H1 (cell line): ENCODE measurements around the gene GLDC. TPM values are rescaled to one million over a fixed set of nuclear protein-coding genes. Genes with fewer than 3 reads are reported as not detected.

Experiments used
- CTCF ChIA-PET: fragments of 300-600 bp; sonication (Branson Sonifier 250); formaldehyde crosslinking; loops from one replicate; lab custom pipeline; 2021; ENCODE audit not compliant: partially characterized antibody; lab: Charles Lee
- POLR2A ChIA-PET: fragments of 300-600 bp; sonication (Branson Sonifier 250); formaldehyde crosslinking; loops from one replicate; lab custom pipeline; 2021; ENCODE audit warnings: inconsistent platforms; ENCODE audit not compliant: partially characterized antibody; lab: Charles Lee
- DNase-seq, 2 experiments: peaks; one replicate each; pipeline versions ENCODE4 v3.0.0 to v3.0.0-alpha.2; 2010 to 2022; ENCODE audit warnings: low spot score in 2 of 2, low read depth in 1 of 2, mixed read lengths in 1 of 2
- FAIRE-seq: peaks from 2 replicates; lab custom pipeline; 2011; peaks lifted over from hg19 to GRCh38; lab: Jason Lieb, UNC
- H2AFZ ChIP-seq: 2 replicates; pipeline ENCODE4 v1.8.1; 2012; ENCODE audit warnings: low read length, inconsistent platforms
- H2AK5ac ChIP-seq: 2 replicates; pipeline ENCODE4 v1.6.1; 2013; ENCODE audit warnings: low read depth, low read length
- H2BK120ac ChIP-seq: replicated peaks from 2 replicates; pipeline ENCODE3; 2013; ENCODE audit warnings: low read depth, low read length, inconsistent platforms
- H2BK12ac ChIP-seq: 2 replicates; pipeline ENCODE4 v1.6.1; 2013; ENCODE audit warnings: low read depth, low read length
- H2BK15ac ChIP-seq: 2 replicates; pipeline ENCODE4 v1.6.1; 2013; ENCODE audit warnings: low read length
- H2BK20ac ChIP-seq: 2 replicates; pipeline ENCODE4 v1.6.1; 2013; ENCODE audit warnings: low read length
- H2BK5ac ChIP-seq: 2 replicates; pipeline ENCODE4 v1.6.1; 2013; ENCODE audit warnings: low read depth, low read length
- H3K14ac ChIP-seq: 2 replicates; pipeline ENCODE4 v1.6.1; 2013; ENCODE audit warnings: inconsistent platforms; ENCODE audit not compliant: insufficient read length
- H3K18ac ChIP-seq: 2 replicates; pipeline ENCODE4 v1.6.1; 2013; ENCODE audit warnings: low read length; ENCODE audit errors: extremely low read depth
- H3K23ac ChIP-seq: 2 replicates; pipeline ENCODE4 v1.6.1; 2013; ENCODE audit warnings: inconsistent platforms; ENCODE audit not compliant: insufficient read length
- H3K23me2 ChIP-seq: 2 replicates; pipeline ENCODE4 v1.6.1; 2013; ENCODE audit warnings: low read depth, low read length
- H3K27ac ChIP-seq: 2 replicates; pipeline ENCODE4 v1.6.1; 2011; ENCODE audit warnings: low read depth, low read length, inconsistent platforms
- H3K27me3 ChIP-seq, 4 experiments: replicated peaks in 1 of 4; 1 replicate in 1 of 4; 2 replicates in 3 of 4; pipeline versions ENCODE4 v1.6.1 to v1.8.1; 2011 to 2013; ENCODE audit warnings: low read length in 3 of 4, mild to moderate bottlenecking in 3 of 4, inconsistent platforms in 2 of 4, mixed read lengths in 2 of 4, moderate library complexity in 1 of 4; ENCODE audit not compliant: control insufficient read depth in 3 of 4, insufficient read depth in 3 of 4; ENCODE audit errors: extremely low read depth in 1 of 4
- H3K36me3 ChIP-seq, 4 experiments: 2 replicates each; pipeline versions ENCODE4 v1.6.1 to v1.8.1; 2011 to 2013; ENCODE audit warnings: mild to moderate bottlenecking in 4 of 4, low read length in 3 of 4, moderate library complexity in 2 of 4, control low read depth in 1 of 4, inconsistent platforms in 1 of 4; ENCODE audit not compliant: insufficient read depth in 4 of 4, control insufficient read depth in 2 of 4
- H3K4ac ChIP-seq: replicated peaks from 2 replicates; pipeline ENCODE3; 2013; ENCODE audit warnings: low read length, low read depth, mixed read lengths, inconsistent platforms; ENCODE audit not compliant: insufficient read length
- H3K4me1 ChIP-seq, 4 experiments: replicated peaks in 1 of 4; 1 replicate in 1 of 4; 2 replicates in 3 of 4; pipeline versions ENCODE4 v1.6.1 to v1.8.1; 2011 to 2013; ENCODE audit warnings: low read length in 3 of 4, inconsistent platforms in 2 of 4, mixed read lengths in 1 of 4; ENCODE audit not compliant: insufficient read depth in 4 of 4, control insufficient read depth in 3 of 4
- H3K4me2 ChIP-seq, 2 experiments: 2 replicates each; pipeline versions ENCODE4 v1.6.1 to v1.8.1; 2011 to 2013; ENCODE audit warnings: low read depth in 2 of 2, low read length in 2 of 2, control low read depth in 1 of 2, inconsistent platforms in 1 of 2, mild to moderate bottlenecking in 1 of 2; ENCODE audit not compliant: insufficient read depth in 1 of 2
- H3K4me3 ChIP-seq, 4 experiments: fragments of 200-600, 300-600 bp in 1 of 4; sonication (generic), shearing (Covaris generic), sonication (Bioruptor Twin) in 1 of 4; 2 replicates each; pipeline versions ENCODE4 v1.5.1 to v1.8.1; 2011 to 2016; ENCODE audit warnings: low read length in 4 of 4, low read depth in 3 of 4, control low read depth in 2 of 4, inconsistent platforms in 2 of 4, mild to moderate bottlenecking in 2 of 4, mixed read lengths in 1 of 4, moderate library complexity in 1 of 4; ENCODE audit not compliant: insufficient read depth in 2 of 4; ENCODE audit errors: extremely low read depth in 1 of 4
- H3K56ac ChIP-seq: replicated peaks from 2 replicates; pipeline ENCODE3; 2013; ENCODE audit warnings: low read depth, mild to moderate bottlenecking, mixed read lengths, low read length, inconsistent platforms; ENCODE audit not compliant: insufficient read length
- H3K79me1 ChIP-seq: 2 replicates; pipeline ENCODE4 v1.6.1; 2013; ENCODE audit warnings: low read depth, low read length, control low read depth
- H3K79me2 ChIP-seq, 2 experiments: 2 replicates each; pipeline versions ENCODE4 v1.6.1 to v1.8.1; 2012 to 2013; ENCODE audit warnings: low read length in 2 of 2, mild to moderate bottlenecking in 2 of 2, inconsistent platforms in 1 of 2; ENCODE audit not compliant: insufficient read depth in 2 of 2, control insufficient read depth in 1 of 2
- H3K9ac ChIP-seq, 4 experiments: replicated peaks in 1 of 4; 1 replicate in 1 of 4; 2 replicates in 3 of 4; pipeline versions ENCODE4 v1.6.1 to v1.8.1; 2011 to 2013; ENCODE audit warnings: low read depth in 3 of 4, low read length in 3 of 4, control low read depth in 2 of 4, mild to moderate bottlenecking in 2 of 4, moderate library complexity in 2 of 4, inconsistent platforms in 1 of 4; ENCODE audit errors: extremely low read depth in 1 of 4
- H3K9me3 ChIP-seq, 2 experiments: 2 replicates each; pipeline versions ENCODE4 v1.6.1 to v1.8.1; 2012 to 2013; ENCODE audit warnings: mild to moderate bottlenecking in 2 of 2, moderate library complexity in 2 of 2, control low read depth in 1 of 2, inconsistent platforms in 1 of 2, low read depth in 1 of 2, low read length in 1 of 2, mixed read lengths in 1 of 2; ENCODE audit not compliant: insufficient read depth in 2 of 2
- H4K20me1 ChIP-seq, 2 experiments: replicated peaks in 1 of 2; 2 replicates each; pipeline versions ENCODE3 to v1.8.1; 2011 to 2013; ENCODE audit warnings: inconsistent platforms in 2 of 2, low read length in 2 of 2, mild to moderate bottlenecking in 1 of 2; ENCODE audit not compliant: insufficient read depth in 2 of 2, control insufficient read depth in 1 of 2
- H4K5ac ChIP-seq: 2 replicates; pipeline ENCODE4 v1.6.1; 2013; ENCODE audit warnings: low read length, low read depth, mixed read lengths, inconsistent platforms; ENCODE audit not compliant: insufficient read length
- H4K8ac ChIP-seq: 2 replicates; pipeline ENCODE4 v1.8.0; 2013; ENCODE audit warnings: mild to moderate bottlenecking, moderate library complexity, low read length, inconsistent platforms; ENCODE audit not compliant: insufficient read depth; ENCODE audit errors: extremely low read depth
- H4K91ac ChIP-seq: replicated peaks from 2 replicates; pipeline ENCODE3; 2013; ENCODE audit warnings: low read length, mixed read lengths, inconsistent platforms; ENCODE audit not compliant: insufficient read length
- ATF2 ChIP-seq: IDR thresholded peaks from 2 replicates; pipeline ENCODE4 v1.6.1; 2012; ENCODE audit warnings: low read length, inconsistent platforms
- MAFK ChIP-seq: IDR thresholded peaks from 2 replicates; pipeline ENCODE4 v1.6.1; 2012; ENCODE audit warnings: low read depth, mild to moderate bottlenecking, improper control_type of control experiment, low read length
- RNF2 ChIP-seq: fragments of 200-900, 300-1000 bp; sonication (generic); IDR thresholded peaks from 2 replicates; pipeline ENCODE4 v1.7.1; 2016; ENCODE audit warnings: borderline replicate concordance, low read depth, mild to moderate bottlenecking, antibody characterized with exemption, low read length; ENCODE audit not compliant: poor library complexity, severe bottlenecking; ENCODE audit errors: missing control alignments
- WGBS, 2 experiments: shearing (Covaris generic) in 1 of 2; methylation state at CpG; one replicate each; pipeline versions ENCODE4 v1.1.6 to v1.1.7; 2013 to 2015; ENCODE audit warnings: low lambda C conversion rate in 2 of 2, mixed read lengths in 2 of 2, inconsistent platforms in 1 of 2, low coverage in 1 of 2, missing lambda C conversion rate in 1 of 2; ENCODE audit not compliant: insufficient replicate concordance in 2 of 2, insufficient coverage in 1 of 2, insufficient read length in 1 of 2; ENCODE audit errors: extremely low coverage in 1 of 2, missing lambda C conversion rate in 1 of 2; 5-methylcytosine and 5-hydroxymethylcytosine counted together
- polyA plus RNA-seq, 7 experiments: library from polyadenylated mRNA; depleted of rRNA in 3 of 7; stranded (reverse) in 5 of 7; unstranded in 2 of 7; fragments of >200 nt in 5 of 7; fragments of 200-250 nt in 2 of 7; gene quantifications; 1 replicate in 5 of 7; 2 replicates in 1 of 7; 4 replicates in 1 of 7; pipeline versions ENCODE4 v1.2.1 to v1.2.3, GENCODE V29; 2011 to 2013; ENCODE audit warnings: missing spikeins in 2 of 7, mixed read lengths in 2 of 7
- total RNA-seq: library from RNA; stranded (reverse); fragmentation: NEBNext Ultra II Directional; extraction: Animal tissue kit (Norgen Biotek cat#: 25700); gene quantifications from 2 replicates; pipeline ENCODE4 v1.2.1, GENCODE V29; 2021

The GLDC gene
- total and polyA plus RNA-seq, 2 of the 8 experiments (the other 6 are each of a cell fraction or from before 2014, with no cell fraction given): 48.8 to 101 TPM

- H4K5ac ChIP-seq: no peak overlapping the region
- no peak for TF ChIP-seq ATF2
- no peak for TF ChIP-seq MAFK
- TF ChIP-seq RNF2: no peak
- no peak overlapping the region for H2BK20ac ChIP-seq
- no peak overlapping the region for H3K18ac ChIP-seq
- no peak overlapping the region for H3K56ac ChIP-seq
- peaks cover 6 to 47% (median 23%) of the 10 kb centered on the region in 4 experiments for H3K36me3 ChIP-seq
- no peak overlapping the region for H2BK12ac ChIP-seq
- H4K20me1 ChIP-seq: no peaks in the 10 kb centered on the region
- CTCF ChIA-PET: interaction anchor here (0.7 to 1.2 kb wide), 2 partner anchors 13 to 141 kb away, joined by 3 to 6 read pairs; no protein-coding TSS in a partner anchor
- no peaks in the 10 kb centered on the region for H3K4me1 ChIP-seq
- no peaks in the 10 kb centered on the region for H3K9me3 ChIP-seq
- no peak overlapping the region for H3K4ac ChIP-seq
- no peak overlapping the region; a peak in 1 of 7 replicates for H3K9ac ChIP-seq
- no peak overlapping the region for H4K91ac ChIP-seq
- no peak overlapping the region for H2AK5ac ChIP-seq
- no peak overlapping the region for H2BK5ac ChIP-seq
- no peaks in the 10 kb centered on the region for H3K23me2 ChIP-seq
- POLR2A ChIA-PET: interaction anchor here (0.9 to 1.1 kb wide), 2 partner anchors 13 to 84 kb away, joined by 3 read pairs; no protein-coding TSS in a partner anchor
- H3K79me2 ChIP-seq: no peaks in the 10 kb centered on the region
- H3K27ac ChIP-seq: no peak overlapping the region; the same call in 1 of the 2 replicates
- no peaks in the 10 kb centered on the region for H3K79me1 ChIP-seq
- H4K8ac ChIP-seq: no peak overlapping the region
- no peak overlapping the region for H3K23ac ChIP-seq
- no peak overlapping the region for H3K14ac ChIP-seq
- whole genome bisulfite sequencing, 2 experiments: 81% methylated on average over 4 of the region's 4 CpGs; no CpG with 5 or more reads in 1 of the 2 experiments
- H2BK120ac ChIP-seq: no peak overlapping the region
- no peak overlapping the region for H2AFZ ChIP-seq
- FAIRE-seq: no peak
- H2BK15ac ChIP-seq: no peak overlapping the region
- no peak overlapping the region for H3K4me3 ChIP-seq
- H3K4me2 ChIP-seq: no peak overlapping the region
- no peak for DNase-seq
- no peaks in the 10 kb centered on the region for H3K27me3 ChIP-seq
Observed at GRCh38 chr9:6598249-6598725, 47.2 kb downstream of the GLDC start.
